ENCODE results near the gene IRF4. TPM values are rescaled to one million over a fixed set of nuclear protein-coding genes. Genes with fewer than 3 reads are reported as not detected.

IRF4 gene
- total RNA-seq, 1 donor from 2014 or later: 0.05 TPM

DNA sequence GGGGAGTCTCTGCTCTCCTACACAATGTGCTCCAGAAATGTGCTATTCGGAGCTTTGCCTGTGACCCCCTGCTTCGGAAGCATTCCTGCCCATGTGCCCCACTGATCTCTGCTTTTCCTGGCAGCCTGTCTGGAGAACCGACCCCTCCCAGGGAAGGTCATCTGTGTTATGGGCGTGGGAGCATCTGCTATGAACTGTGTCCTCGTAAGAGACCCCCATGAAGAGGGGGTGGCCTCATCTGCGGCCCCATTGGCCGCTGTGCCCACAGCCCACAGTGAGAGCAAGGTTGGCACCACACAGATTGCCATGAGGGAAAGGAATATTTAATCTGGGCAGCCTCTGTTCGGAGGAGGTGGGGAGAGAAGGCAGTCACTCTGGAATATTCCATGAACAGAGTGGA lies 32.7 kb upstream of the IRF4 start:
- Mint-ChIP-seq H3K4me3 (ENCODE audit: unreplicated experiment) (no peak overlapping the region), H3K36me3 (ENCODE audit: low read depth) (no peaks in the 10 kb centered on the region), H3K27me3 (ENCODE audit: low read depth) (no peaks in the 10 kb centered on the region), H3K4me1 (ENCODE audit: low read depth) (no peaks in the 10 kb centered on the region), H3K27ac (ENCODE audit: unreplicated experiment) (no peak overlapping the region), H3K9me3 (ENCODE audit: low read depth) (peaks cover 32% of the 10 kb centered on the region)
- TF ChIP-seq, protein P1, sequence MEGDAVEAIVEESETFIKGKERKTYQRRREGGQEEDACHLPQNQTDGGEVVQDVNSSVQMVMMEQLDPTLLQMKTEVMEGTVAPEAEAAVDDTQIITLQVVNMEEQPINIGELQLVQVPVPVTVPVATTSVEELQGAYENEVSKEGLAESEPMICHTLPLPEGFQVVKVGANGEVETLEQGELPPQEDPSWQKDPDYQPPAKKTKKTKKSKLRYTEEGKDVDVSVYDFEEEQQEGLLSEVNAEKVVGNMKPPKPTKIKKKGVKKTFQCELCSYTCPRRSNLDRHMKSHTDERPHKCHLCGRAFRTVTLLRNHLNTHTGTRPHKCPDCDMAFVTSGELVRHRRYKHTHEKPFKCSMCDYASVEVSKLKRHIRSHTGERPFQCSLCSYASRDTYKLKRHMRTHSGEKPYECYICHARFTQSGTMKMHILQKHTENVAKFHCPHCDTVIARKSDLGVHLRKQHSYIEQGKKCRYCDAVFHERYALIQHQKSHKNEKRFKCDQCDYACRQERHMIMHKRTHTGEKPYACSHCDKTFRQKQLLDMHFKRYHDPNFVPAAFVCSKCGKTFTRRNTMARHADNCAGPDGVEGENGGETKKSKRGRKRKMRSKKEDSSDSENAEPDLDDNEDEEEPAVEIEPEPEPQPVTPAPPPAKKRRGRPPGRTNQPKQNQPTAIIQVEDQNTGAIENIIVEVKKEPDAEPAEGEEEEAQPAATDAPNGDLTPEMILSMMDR (IDR thresholded peaks at IDR 0.05): no peak
- peak; percentile 71 for DNase-seq (ENCODE audit: low spot score)

DNA sequence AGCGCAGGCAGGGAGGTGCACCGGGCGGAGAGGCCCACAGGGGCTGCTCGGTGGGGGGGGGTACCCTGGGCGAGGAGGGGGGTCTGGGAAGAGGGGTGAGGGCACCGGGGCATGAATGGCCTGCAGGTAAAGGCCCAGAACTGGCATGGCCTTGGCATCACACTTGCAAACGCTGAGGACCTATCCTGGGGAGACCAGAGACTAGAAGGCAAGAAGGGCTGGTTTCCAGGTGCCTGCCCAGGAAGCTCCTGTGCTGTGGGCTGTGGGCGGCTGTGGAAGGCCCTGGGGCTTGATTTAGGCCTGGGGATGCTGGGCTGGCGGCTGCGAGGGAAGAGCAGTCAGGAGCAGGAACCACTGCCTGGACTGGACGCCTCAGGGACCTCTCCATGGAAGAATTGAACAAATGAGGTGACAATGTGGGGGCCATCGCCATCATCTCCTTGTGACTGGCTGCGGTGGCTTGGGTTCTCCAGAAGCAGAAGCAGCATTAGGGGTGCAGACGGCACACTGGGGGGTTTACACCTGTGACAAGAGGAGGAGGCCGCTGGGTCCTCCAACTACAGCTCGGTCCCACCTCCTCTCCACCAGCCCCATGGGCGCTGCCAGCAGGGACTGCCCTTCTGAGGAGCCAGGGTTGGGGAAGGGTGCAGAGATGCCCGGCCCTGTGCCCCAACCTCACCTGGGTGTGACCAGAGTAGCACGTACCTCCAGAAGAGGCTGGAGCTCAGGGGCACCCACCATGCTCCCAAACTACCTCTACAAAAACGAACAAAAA lies 32.1 kb upstream of the IRF4 start:
- DNase-seq (ENCODE audit: low spot score): peak; percentile 96
- Mint-ChIP-seq H3K4me3 (ENCODE audit: unreplicated experiment) (no peak overlapping the region), H3K27ac (ENCODE audit: unreplicated experiment) (no peak overlapping the region), H3K36me3 (ENCODE audit: low read depth) (peaks cover 5% of the 10 kb centered on the region), H3K27me3 (ENCODE audit: low read depth) (no peaks in the 10 kb centered on the region), H3K9me3 (ENCODE audit: low read depth) (peaks cover 38% of the 10 kb centered on the region), H3K4me1 (ENCODE audit: low read depth) (no peaks in the 10 kb centered on the region)
- TF ChIP-seq, protein P1 (IDR thresholded peaks at IDR 0.05): no peak

DNA sequence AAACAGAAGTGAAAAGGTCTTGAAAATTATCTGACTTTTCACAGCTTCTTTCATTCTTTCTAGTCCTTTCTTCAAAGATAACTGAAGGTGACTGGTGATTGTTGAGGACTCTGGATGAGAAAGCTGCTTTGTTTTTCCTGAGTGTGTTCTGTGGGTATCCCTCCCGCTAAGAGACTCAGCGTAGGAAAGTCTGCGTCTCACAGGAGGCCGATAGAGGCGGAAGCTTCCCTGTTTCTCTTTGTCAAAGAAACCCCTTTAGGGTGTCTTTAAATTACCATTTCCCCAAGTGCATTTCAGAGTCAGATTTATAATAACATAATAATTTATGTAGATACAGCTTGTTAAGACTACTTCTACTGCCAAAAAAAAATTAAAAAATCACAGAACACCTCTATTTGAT lies 31.2 kb upstream of the IRF4 start:
- Mint-ChIP-seq H3K27ac (ENCODE audit: unreplicated experiment) (no peak overlapping the region), H3K4me1 (ENCODE audit: low read depth) (no peaks in the 10 kb centered on the region), H3K36me3 (ENCODE audit: low read depth) (peaks cover 6% of the 10 kb centered on the region), H3K27me3 (ENCODE audit: low read depth) (no peaks in the 10 kb centered on the region), H3K4me3 (ENCODE audit: unreplicated experiment) (no peak overlapping the region), H3K9me3 (ENCODE audit: low read depth) (peaks cover 39% of the 10 kb centered on the region)
- DNase-seq (ENCODE audit: low spot score): no peak
- TF ChIP-seq, protein P1 (IDR thresholded peaks at IDR 0.05): no peak

DNA sequence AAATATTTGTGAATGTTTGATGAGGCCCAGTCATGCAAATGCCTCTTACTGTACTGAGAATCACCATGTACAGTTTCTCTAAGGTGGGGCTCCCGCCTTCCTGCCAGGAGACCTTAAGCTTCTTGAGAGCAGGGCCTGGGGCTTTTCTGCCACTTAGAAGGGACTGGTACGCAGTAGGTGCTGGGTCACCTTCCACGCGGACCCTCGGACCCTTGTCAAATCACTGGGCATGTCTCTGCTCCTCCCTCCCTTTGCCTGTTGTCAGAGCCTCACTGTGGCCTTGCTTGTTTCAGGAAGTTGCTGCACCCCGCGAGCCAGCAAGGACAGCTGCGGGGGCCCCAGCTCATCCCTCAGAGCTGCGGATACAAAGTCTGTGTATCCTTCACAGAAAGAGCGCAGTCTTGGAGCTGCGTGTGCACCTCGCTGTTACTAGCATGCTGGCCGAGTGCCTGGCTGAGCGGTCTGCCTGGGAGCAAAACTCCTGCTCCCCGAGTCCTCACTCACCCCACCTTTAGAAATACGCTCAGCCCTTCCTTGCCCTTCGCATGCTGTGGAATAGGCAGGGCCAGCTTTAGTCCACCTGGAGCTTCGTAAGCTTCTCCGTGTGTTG lies 30.7 kb upstream of the IRF4 start:
- DNase-seq (ENCODE audit: low spot score): peak; percentile 91
- no peaks in the 10 kb centered on the region for H3K27me3 Mint-ChIP-seq (ENCODE audit: low read depth)
- no peak overlapping the region for H3K4me3 Mint-ChIP-seq (ENCODE audit: unreplicated experiment)
- H3K4me1 Mint-ChIP-seq (ENCODE audit: low read depth): no peaks in the 10 kb centered on the region
- peaks cover 43% of the 10 kb centered on the region for H3K9me3 Mint-ChIP-seq (ENCODE audit: low read depth)
- no peak overlapping the region for H3K27ac Mint-ChIP-seq (ENCODE audit: unreplicated experiment)
- TF ChIP-seq, protein P1 (IDR thresholded peaks at IDR 0.05): no peak
- peaks cover 6% of the 10 kb centered on the region for H3K36me3 Mint-ChIP-seq (ENCODE audit: low read depth)

DNA sequence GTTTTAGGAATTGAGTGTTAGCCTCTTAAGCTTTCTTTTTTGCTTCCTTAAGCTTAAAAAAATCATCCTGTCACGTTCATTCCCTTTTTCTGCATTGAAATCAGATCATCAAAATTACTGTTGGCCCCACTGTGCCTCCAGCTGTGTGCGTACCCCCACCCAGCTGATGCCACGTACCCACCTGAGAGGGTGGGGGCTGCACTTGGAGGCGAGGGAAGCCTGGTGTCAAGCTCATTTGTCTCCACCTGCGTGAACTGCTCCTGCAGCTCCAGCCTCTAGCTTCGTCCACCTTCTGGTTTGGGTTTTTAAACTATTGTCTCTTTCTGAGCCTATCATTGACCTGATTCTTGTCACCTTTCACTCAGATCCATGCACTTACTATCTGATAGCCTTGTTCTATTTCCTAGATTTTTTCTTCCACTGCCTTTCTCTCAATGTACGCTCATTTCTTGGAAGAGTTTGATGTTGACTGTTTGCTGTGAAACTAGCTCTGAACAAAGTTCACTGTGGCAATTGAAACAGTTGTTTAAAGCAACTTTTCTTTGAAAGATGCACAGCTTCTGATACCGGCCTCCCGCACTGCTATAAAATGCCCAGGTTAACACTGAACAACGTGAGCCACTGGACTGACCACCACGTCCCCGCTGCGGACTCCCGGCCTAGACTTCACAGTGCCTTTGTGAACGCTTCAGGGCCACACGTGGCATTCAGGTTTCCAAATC lies 30.0 kb upstream of the IRF4 start:
- Mint-ChIP-seq H3K4me3 (ENCODE audit: unreplicated experiment) (no peak overlapping the region), H3K27me3 (ENCODE audit: low read depth) (no peaks in the 10 kb centered on the region), H3K27ac (ENCODE audit: unreplicated experiment) (no peak overlapping the region), H3K36me3 (ENCODE audit: low read depth) (peaks cover 6% of the 10 kb centered on the region), H3K4me1 (ENCODE audit: low read depth) (no peaks in the 10 kb centered on the region), H3K9me3 (ENCODE audit: low read depth) (peaks cover 40% of the 10 kb centered on the region)
- DNase-seq (ENCODE audit: low spot score): peak; percentile 70
- TF ChIP-seq, protein P1 (IDR thresholded peaks at IDR 0.05): no peak

Measured in chondrocyte (in vitro differentiated cells).